Pons (tissue), 1 donor: ENCODE measurements around the gene DGLUCY.
"Not testable (repeated sequence)": the region's sequence is repeated elsewhere in the genome, so short reads cannot be mapped to it uniquely, and the experiment has no call there.

Experiments
- DNase-seq: peaks from one replicate; pipeline ENCODE4 v3.0.0-alpha.2; 2016; ENCODE audit warnings: low spot score

Gene DGLUCY

DNA sequence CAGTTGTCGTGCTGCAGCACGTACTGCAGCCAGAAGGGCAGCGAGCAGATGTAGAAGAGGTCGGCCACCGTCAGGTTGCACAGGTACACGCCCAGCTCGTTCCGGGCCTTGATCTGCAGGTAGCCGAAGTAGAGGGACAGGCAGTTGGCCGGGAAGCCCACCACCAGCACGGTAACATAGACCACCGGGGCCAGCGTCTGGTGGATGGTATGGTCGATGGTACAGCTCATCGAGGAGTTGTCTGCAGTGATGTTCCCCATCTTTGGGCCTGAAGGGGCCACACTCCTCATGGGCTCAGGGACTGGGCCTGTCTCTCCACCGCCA, 120.9 kb downstream of the DGLUCY start:
- DNase-seq, result no peak

DNA sequence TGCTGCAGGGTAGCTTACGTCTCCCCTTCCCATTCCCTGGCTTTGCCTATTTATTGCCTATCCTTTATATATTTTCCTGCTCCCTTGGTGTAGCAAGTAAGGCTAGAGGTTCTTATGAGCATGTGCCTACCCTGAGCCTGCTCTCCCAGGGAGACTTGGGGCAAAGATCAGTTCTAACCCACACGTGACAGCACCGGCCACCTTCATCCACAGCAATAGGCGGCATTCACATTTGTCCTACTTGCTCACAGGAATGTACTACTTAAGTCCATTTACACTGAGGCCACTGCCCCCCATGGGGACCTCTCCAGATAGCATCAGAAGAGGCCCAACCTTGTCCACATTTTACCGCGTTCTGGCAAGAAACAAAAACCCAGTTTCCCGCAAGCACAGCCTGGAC, 122.0 kb downstream of the DGLUCY start:
- DNase-seq, result no peak

DNA sequence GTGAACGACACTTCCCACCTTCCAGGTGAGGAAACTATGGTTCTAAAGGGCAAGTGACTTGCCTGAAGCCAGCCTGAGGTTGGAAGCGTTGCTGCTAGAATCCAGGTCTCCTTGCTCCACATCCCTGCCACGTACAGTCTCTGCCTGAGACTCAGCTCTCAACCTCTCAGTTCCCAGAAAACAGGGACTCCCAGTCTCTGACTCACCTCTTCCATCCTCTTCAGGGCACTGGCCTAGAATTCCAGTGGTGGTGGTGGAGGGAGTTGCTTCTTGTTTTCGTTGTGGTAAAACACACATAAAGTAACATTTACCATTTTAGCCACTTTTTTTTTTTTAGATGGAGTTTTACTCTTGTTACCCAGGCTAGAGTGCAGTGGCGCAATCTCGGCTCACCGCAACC, 123.3 kb downstream of the DGLUCY start:
- no peak for DNase-seq

GRCh38 chr14:91238085-91238484, 124.2 kb downstream of the DGLUCY start:
- DNase-seq, result no peak

DNA sequence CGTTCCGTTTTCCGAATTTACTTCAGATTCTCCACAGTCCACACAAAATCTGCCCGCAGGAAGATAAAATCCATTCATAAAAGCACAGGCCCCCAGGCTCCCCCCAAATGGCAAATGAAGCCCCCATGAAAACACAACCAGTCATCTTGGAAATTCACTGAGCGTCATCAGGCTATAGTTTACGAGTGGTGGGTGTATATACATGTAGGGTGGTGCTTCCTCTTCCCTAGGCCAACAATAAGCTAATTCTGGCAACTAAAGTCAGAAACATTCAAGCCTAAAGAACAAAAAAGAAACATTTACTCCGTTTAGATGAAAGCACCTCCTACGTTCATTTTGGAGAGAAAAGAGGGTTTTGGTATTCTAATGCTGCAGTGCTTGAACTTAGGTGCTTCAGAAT, 124.8 kb downstream of the DGLUCY start:
- no peak for DNase-seq

- DNase-seq, result peak; percentile 82
Observed at GRCh38 chr14:91241863-91242262, 128.0 kb downstream of the DGLUCY start.

DNA sequence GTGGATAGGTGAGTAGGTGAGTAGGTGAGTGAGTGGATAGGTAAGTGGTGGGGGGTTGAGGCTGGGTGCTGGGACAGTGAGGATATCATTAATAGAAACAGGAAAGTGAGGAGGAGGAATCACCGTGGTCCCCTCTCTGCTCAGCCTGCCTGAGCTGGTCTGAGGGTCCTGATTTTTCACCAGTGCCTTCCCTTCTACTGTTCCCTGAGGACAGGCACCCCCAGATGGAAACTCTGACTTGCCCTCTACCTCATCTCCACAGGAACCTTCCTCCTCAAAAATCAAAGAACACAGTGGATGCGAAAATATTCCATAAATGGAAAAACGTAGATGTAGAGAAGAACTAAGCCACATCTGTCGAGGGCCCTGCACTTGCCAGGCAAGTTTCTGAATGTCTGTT, 128.8 kb downstream of the DGLUCY start:
- no peak for DNase-seq

DNA sequence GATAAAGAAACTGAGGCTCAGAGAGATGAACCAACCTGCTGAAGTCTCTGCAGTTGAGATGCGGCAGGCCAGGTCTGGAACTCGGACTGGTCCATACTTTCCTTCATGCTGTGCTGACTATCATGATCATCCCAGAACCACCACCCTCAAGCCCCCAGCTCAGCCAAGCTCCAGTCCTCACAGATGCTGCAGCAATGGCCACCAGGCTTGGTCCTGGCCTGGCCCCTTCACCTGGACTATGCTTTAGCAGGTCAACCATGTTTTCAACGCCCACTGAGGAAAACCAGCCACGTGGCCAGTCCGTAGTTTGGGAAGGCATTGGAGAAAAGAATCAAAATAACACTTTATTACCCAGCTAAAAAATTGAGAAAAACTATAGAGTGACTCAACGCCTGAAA, 129.2 kb downstream of the DGLUCY start:
- no peak for DNase-seq

- peak; percentile 65 for DNase-seq
Observed at GRCh38 chr14:91244501-91244901, 130.6 kb downstream of the DGLUCY start, which contains the start of gene GPR68. TSS of gene GPR68 (minus strand) at chr14:91244704. CDS start at chr14:91235050, 9,654 bp downstream.

DNA sequence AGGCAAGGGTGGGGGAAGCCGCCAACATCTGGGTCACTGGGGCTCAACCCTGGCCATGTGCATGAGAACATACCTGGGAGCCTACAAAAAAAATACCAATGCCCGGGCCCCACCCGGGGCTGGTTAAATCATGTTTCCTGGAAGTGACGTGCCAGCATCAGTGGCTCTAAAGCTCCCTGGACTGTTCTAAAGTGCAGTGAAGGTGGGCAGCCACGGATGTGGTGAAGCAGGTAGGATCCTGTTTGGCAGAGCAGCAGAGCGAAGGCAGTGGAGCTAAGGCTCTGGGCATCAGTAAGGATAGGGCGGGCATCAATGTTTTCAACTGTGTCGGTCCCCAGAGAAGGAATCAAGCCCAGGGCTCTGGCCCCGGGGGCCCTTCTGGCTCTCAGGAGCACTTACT, 131.2 kb downstream of the DGLUCY start:
- no peak for DNase-seq

- not testable (repeated sequence) for DNase-seq
Observed at GRCh38 chr14:91245616-91246015, 131.7 kb downstream of the DGLUCY start.

DNA sequence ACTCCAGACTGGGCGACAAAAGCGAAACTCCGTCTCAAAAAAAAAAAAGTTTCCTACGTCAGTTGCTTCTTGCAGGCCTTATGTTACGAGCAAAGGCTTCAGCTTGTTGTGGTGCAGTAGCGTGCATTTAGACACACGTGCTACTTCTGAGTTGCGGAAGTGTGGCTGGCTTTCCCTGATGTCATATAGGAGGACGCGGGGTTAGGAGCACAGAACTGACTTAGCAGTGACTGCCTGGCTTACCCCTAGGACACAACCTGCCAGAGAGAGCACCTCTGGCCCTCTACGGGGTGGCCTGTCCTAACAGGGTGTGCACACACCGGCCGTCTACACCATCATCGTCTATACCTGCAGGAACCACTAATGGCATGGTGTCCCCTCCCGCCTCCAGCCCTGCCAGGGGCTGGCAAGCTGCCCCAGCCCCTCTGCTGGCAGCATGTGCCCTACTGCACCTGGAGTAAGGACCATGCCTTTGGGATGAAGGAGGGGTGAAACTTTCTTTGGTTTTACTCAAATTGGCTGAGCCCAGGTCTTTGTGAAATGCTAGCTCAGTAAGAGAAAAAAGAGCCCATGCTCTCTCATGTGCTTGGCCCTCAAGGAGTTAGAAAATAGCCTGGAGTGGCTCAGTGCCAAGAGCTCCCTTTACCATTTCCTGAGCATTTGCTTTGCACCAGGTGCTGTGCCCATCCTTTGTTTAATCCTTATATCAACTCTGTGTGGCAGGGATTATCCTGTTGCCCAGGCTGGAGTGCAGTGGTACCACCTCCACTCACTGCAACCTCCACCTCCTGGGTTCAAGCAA, 132.4 kb downstream of the DGLUCY start:
- no peak for DNase-seq

- DNase-seq, result no peak
Observed at GRCh38 chr14:91249841-91250616, 136.2 kb downstream of the DGLUCY start.

DNA sequence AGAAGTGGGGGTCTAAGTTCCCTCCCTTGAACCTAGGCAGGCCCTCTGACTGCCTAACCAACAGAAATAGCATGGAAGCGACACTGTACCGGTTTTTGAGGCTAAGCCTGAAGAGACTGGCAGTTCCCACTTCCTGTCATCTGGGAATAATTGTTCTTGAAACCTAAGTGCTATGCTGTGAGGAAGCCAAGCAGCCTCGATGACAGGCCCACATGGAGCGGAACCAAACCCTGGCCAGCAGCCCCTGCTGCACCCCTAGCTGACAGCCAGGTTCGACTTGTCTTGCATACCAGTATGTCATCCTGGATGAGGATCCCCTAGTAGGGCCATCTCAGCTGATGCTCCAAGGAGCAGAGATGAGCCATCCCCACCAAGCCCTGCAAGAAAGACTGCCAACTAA, 137.0 kb downstream of the DGLUCY start:
- no peak for DNase-seq

DNA sequence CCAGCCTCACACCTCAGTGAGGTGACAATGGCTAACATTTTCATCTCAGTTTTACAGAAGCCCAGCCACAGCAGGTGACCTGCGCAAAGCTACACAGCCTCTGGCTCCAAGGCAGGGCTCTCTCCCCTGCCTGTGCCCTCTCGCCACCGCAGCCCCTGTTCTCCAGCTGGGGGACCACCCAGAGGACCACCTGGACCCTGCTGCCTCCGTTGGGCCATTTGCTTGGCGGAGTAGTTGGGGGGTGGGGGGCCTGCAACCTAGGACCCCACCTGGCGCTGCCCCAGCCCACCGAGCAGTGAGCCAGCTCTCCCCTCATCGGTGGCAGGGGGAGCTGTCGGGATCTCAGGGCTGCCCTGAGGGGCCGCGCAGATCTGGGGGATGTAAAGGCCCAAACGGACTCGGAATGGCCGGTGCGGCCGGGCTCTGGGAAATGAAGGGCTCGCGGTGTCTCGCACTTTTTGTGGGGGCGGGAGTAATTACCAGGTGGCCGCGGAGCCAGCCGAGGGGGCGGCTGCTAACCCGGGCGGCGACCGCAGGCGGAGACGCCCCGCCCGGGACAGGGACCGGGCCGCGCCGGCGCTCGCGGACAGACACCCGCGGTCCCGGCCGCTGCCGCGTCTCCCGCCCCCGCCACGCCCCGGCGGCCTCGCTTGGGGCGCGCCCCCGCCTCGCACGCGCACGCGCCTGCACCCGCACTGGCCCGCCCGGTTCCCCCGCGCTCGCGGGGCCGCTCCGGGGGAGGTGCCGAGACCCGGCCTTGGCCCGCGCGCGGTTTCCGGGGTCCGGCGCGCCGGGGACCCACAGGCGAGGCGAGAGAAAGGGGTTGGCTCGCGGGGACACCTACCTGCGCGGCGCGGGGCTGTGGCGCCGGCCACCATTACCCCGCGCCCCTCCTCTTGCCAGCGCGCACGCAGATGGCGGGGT, 139.3 kb downstream of the DGLUCY start:
- no peak for DNase-seq

DNA sequence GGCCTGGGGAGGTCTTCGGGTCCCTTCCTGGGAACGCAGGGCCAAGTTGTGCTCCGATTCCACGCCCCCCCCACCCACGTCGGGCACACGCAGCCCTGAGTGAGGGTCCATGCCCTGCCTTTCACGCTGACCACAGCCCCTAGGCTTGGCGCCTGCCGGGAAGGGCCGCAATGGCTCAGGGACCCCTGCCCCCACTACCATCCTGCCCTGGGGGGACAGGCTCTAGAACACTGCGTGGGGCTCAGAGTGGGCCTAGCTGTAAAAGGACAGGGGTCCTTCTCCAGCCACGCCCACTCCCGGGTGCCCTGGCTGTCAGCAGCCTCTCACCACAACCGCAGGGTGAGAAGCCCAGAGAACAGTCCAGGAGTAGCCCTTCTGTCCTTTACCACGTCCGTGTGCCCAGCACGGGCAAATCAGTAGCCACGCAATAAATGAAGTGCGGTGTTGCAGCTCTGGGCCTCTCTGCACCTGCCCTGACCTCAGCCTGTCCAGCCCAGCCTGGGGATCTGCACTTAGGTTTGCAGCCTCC, 140.0 kb downstream of the DGLUCY start:
- DNase-seq, result no peak

- no peak for DNase-seq
Observed at GRCh38 chr14:91254461-91254860, 140.6 kb downstream of the DGLUCY start.

DNA sequence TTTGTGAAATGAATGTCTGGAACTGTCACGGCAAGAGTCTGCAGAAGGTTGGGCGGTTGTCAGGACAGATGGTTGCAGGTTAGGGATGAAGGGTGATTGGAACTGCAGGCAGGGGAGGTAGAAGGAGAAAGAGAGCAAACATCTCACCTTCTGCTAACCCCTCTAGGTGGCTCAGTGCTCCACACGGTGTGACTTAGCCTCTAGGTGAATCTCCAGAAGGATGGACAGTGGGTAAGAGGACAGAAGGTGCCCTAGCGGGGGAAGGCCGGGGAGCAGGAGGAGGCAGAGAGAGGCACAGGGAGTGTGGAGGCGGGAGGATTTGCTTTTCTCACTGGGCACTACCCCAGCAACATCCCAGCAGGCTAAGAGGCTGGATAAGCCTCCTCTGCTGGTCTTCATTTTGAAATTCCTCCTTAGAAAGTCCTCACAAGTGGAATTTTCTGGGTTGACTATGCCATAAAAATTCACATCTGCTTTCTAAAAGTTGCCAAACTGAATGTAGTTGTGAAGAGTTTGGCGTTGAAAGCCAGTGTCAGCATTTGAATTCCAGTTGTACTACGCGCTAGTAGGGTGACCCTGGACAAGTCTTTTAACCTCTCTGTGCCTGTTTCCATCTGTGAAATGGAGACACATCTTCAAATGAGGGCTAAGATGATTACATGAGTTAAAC, 141.3 kb downstream of the DGLUCY start:
- DNase-seq, result no peak

GRCh38 chr14:91256661-91257060, 142.8 kb downstream of the DGLUCY start:
- no peak for DNase-seq

DNA sequence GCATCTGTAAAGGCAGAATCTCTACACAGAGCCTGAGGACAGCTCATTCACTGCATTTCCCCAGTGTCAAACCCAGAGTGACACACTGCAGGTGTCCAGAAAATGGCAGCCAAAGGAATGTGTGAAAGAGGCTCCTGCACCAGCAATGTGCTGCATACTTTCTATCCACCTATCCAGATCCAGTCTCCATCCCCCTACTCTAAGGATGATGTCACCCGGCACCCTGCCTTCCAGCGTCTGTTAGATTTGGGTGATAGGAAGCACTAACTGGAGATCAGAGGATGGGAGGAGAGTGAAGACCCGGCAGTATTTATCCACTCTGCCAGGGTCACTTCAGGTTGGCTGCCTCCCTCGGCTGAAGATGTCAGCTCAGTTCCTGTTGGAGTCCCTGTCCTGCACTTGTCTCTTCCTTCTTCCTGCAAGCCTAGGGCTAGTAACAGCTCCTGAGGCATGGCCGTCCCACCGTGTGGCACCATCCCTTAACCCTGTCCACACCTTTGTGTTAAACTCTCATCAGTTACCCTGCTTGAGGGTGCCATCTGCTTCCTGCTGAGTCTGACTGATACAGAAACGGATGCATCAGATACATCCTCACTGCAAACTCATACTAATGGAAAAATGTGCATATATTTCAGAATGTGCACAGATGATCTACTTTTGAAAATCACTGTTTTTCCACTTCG, 143.6 kb downstream of the DGLUCY start:
- no peak for DNase-seq

DNA sequence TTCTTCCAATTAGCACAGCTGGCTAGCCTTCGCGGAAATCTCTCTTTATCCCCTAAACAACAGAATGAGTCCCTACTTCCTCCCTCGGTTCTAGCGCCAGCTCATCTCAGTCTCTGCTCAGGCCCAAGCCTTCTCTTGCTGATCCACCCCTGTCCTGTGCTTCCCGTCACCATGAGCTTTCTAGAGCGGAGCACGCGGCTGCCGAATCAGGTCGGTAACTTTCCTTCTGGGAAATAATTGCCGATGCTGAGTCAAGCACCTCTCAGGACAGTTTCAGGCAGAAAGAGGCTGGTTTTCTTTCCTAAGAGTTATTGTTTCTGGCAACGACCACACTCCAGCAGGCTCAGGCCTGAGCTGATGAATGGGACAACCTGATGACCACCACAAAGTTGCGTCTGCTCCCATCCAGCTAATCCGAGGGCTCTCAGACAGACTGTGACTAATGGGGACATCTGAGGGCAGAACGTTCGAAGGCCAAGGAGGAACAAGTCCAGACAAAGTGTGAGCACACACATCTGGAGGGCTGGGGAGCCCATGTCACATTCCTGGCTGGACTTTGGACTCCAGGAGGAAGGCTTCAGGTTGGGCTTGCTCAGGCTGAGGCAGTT, 144.2 kb downstream of the DGLUCY start:
- no peak for DNase-seq
